GM12892 (cell line): ENCODE results near the gene SLC9A9.

Experiments used
- POLR2A ChIP-seq: IDR thresholded peaks from 2 replicates; pipeline ENCODE4 v1.6.1; 2011; ENCODE audit warnings: low read depth, low read length, control low read depth
- POLR2AphosphoS5 ChIP-seq: IDR thresholded peaks from 2 replicates; pipeline ENCODE4 v1.6.1; 2011; ENCODE audit warnings: low read depth, low read length, control low read depth
- TAF1 ChIP-seq: IDR thresholded peaks from 2 replicates; pipeline ENCODE4 v1.6.1; 2011; ENCODE audit warnings: low read depth, mild to moderate bottlenecking, control low read depth, low read length, borderline replicate concordance

DNA sequence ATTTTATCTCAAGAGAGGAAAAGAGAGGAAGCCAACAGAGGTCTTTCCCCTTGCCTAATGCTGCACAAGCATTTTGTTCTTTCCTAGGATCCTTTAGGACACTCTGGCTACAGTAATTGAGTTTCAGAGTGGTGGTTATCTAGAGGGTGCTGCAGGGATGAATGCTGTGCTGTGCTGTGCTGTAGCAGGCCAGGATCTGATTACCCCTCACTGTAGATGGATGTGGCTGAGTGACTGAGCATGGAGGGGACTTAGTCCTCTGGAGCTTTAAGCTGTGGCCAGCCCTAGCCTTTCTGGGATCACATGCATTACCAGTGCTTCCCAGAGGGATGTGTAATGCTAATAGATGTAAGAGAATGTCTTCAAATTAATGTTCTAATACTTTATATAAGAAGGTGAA lies 94.8 kb downstream of the SLC9A9 start:
- TF ChIP-seq POLR2A, result no peak
- TF ChIP-seq POLR2AphosphoS5, result no peak
- TF ChIP-seq TAF1, result no peak
